HG02970 (cell line): ENCODE measurements around the gene OPRD1.
"Not testable (repeated sequence)": the region's sequence is repeated elsewhere in the genome, so short reads cannot be mapped to it uniquely, and the experiment has no call there.

Source experiments
- ATAC-seq: cut with Tn5 transposase; IDR thresholded peaks from one replicate; pipeline ENCODE4 v1.9.1; 2021; ENCODE audit warnings: mild to moderate bottlenecking, moderate library complexity, moderate number of reproducible peaks; ENCODE audit not compliant: unreplicated experiment, low FRiP score

The OPRD1 gene

GRCh38 chr1:28840928-28841544, 29.1 kb downstream of the OPRD1 start:
- ATAC-seq, result no peak

DNA sequence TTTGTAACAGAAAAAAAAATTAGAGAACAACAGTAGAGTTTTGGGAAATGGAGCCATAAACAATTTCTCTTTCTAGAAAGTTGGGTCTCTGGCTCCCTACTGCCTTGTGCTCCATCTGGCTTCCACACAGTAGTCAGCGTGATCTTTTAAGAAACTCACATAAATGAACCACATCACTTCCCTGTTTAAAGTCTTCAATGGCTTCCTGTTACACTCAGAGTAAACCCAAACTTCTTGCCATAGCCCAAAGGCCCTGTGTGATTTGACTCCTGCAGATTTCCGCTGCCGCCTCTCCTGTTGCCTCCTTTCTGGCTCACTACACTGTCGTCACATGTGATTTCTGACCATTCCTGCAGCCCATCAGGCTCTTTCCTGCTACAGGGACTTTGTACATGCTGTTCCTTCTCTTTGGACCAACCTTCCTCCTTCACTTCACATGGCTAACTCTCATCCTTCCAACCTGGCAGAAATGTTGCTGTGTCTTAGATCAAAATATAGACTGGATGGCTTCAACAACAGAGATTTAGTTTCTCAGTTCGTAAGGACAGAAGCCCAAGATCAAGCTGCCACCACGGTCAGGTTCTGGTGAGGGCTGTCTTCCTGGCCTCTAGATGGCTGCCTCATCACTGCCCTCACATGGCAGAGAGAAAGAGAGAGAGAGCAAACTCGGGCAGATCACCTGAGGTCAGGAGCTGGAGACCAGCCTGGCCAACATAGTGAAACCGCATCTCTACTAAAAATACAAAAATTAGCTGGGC, 34.0 kb downstream of the OPRD1 start:
- ATAC-seq, result no peak

DNA sequence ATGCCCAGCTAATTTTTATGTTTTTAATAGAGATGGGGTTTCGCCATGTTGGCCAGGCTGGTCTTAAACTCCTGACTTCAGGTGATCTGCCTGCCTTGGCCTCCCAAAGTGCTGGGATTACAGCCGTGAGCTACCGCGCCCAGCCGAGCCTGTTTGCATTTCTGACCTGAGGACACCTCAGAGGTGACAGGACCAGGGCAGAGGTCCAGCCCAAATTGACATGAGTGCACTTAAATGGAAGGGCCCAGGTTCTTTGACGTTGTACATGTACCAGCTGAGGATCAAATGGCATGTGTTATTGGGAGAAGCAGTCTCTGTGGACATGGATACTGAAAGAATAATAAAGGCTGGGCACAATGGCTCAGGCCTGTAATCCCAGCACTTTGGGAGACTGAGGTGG, 35.2 kb downstream of the OPRD1 start:
- not testable (repeated sequence) for ATAC-seq

- ATAC-seq, result no peak
Observed at GRCh38 chr1:28848416-28848815, 36.4 kb downstream of the OPRD1 start.

DNA sequence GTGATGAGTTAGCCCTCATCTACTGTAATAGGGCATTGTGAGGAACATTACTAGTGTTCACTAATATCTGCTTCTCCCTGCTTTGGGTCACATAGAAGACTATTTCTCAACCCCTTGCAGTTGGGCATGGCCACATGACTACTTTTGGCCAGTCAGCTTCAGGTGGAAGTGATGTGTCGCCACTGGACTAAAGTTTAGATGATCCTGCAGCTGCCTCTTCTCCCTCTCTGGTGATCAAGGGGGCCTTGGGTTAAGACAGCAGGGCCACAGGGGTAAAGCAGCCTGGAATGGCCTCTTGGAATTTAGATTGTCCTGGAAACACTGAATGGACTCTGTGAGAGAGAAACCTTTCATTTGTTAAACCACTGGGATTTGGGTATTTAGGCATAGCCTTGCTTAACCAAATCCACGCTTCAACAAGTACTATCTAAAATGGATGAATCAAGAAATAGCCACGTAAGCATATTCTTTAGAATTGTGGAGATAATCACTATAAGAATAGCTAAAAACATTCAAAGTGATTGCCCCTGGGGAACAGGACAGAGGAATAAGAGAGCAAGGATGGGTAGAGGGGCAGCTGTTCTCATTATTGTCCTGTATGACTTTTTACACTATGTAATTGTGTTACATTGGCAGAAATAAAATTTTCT, 41.2 kb downstream of the OPRD1 start:
- no peak for ATAC-seq

DNA sequence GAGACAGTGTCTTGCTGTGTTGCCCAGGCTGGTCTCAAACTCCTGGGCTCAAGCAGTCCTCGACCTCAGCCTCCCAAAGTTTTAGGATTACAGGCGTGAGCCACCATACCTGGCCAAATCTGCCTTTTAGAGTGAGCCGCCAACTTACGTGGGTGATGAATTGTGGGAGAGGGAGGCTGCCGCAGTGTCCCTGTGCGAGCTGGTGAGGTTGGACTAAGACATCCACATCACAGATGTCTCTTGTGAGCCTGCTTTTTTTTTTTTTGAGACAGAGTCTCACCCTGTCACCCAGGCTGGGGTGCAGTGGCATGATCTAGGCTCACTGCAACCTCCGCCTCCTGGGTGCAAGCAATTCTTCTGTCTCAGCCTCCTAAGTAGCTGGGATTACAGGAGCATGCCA, 42.4 kb downstream of the OPRD1 start:
- ATAC-seq, result not testable (repeated sequence)

- ATAC-seq, result no peak
Observed at GRCh38 chr1:28855046-28855445, 43.1 kb downstream of the OPRD1 start.

DNA sequence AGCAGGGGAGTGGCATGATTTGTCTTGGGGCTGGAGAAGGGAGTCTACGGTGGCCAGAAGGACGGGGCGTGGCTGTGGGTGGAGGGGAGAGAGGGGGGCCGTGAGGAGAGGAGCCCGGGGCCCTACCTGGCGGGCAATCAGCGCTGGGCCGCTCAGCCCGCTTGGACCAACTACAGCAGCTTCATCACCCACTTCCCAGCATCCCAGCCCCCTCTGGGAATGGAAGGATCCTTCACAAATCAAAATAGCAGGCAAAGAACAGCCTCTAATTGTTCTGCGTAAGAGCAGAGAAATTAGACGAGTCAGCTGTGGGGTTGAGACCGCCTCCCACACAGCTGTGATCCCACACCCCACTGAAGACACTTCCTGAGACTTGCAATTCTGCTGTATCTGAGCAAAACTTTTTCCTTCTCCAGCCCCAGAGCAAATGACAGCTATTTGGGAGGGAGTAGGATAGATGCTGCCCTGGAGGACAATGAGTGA, 43.5 kb downstream of the OPRD1 start:
- no peak for ATAC-seq

- ATAC-seq, result no peak
Observed at GRCh38 chr1:28855969-28856368, 44.0 kb downstream of the OPRD1 start.

GRCh38 chr1:28860332-28861073, 48.5 kb downstream of the OPRD1 start:
- no peak for ATAC-seq

DNA sequence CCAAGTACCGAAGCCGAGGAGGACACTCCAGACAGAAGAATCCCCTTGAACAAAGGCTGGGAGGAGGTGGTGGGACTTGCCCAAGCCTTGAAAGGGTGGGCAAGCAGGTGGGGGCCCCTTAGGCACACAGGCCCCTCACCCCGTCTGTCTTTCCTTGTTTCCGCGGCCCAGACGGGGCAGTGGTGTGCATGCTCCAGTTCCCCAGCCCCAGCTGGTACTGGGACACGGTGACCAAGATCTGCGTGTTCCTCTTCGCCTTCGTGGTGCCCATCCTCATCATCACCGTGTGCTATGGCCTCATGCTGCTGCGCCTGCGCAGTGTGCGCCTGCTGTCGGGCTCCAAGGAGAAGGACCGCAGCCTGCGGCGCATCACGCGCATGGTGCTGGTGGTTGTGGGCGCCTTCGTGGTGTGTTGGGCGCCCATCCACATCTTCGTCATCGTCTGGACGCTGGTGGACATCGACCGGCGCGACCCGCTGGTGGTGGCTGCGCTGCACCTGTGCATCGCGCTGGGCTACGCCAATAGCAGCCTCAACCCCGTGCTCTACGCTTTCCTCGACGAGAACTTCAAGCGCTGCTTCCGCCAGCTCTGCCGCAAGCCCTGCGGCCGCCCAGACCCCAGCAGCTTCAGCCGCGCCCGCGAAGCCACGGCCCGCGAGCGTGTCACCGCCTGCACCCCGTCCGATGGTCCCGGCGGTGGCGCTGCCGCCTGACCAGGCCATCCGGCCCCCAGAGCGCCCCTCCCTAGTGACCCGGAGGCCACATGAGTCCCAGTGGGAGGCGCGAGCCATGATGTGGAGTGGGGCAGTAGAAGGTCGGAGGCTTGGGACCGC, 50.8 kb downstream of the OPRD1 start:
- no peak for ATAC-seq

- ATAC-seq, result no peak
Observed at GRCh38 chr1:28864695-28865094, 52.7 kb downstream of the OPRD1 start.

DNA sequence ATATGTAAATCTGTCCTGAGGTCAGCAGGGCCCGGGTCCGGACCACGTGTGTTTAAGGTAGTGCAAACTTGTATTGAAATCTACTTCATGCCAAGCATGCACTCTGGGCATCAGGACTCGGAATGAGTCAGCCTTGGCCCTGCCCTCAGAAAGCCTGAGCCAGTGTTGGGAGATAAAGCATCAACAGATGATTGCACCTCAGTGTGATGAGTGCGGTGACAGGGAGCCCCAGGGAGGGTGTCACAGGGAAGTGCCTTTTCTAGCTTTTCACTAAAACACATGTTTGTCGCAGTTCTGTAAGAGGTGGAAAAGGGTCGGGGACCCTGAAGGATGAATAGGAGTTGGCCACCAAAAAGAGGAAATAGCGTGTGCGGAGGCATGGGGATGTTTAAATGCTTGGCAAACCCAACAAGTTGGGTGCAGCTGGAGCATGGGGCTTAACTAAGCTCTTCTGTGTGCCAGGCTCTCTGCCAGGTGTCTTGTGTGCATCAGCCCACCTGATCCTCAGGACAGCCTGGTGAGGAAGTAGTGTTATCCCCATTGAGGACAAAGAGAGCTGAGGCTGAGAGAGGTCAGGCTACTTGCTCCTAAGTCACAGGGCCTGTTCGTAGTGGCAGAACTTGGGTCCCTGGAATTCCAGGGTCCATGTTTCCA, 54.2 kb downstream of the OPRD1 start:
- ATAC-seq, result no peak

GRCh38 chr1:28867850-28868249, 55.9 kb downstream of the OPRD1 start:
- no peak for ATAC-seq

- no peak for ATAC-seq
Observed at GRCh38 chr1:28869952-28870351, 58.0 kb downstream of the OPRD1 start.

DNA sequence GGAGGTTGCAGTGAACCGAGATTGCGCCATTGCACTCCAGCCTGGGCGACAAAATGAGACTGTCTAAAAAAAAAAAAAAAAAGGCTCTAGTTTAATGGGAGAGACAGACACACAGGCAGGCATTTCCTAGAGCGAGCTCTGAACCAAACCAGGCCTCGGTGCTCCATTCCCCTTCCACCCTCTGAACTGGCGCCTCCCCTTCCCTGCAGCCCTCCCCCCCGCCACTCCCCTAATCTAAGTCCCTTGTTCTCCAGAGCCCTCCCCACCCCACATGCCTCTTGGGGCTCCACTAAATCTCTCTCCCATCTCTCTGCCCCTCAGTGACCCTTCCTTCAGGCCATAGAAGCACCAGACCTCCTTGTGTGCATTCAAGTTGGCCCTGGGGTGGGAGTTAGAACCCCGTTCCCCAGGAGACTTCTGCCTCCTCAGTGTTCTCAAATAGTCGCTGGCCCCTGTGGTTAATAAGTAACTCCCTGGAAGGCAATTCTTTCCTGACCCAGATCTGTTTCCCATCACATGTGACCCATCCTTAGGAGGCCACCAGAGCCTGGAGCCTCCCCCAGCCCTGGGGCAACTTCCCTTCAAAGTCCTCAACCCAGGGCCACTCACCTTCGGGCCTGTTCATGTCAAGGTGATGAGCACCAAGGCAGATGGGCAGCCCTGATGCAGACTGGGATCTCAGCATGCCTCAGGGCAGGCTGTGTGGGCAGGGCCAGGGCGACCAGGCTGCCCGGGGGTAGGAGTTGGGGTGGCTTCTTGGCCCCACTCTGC, 59.8 kb downstream of the OPRD1 start:
- no peak for ATAC-seq

DNA sequence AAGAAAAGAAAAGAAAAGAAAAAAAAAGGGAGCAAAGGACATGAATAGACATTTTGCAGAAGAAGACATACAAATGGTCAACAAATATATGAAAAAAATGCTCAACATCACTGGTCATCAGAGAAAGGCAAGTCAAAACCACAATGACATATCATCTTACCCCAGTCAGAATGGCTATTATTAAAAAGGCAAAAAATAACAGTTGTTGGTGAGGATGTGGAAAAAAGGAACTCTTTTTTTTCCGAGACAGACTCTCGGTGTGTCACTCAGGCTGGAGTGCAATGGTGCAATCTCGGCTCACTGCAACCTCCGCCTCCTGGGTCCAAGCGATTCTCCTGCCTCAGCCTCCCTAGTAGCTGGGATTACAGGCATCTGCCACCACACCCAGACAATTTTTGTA, 63.2 kb downstream of the OPRD1 start:
- not testable (repeated sequence) for ATAC-seq

DNA sequence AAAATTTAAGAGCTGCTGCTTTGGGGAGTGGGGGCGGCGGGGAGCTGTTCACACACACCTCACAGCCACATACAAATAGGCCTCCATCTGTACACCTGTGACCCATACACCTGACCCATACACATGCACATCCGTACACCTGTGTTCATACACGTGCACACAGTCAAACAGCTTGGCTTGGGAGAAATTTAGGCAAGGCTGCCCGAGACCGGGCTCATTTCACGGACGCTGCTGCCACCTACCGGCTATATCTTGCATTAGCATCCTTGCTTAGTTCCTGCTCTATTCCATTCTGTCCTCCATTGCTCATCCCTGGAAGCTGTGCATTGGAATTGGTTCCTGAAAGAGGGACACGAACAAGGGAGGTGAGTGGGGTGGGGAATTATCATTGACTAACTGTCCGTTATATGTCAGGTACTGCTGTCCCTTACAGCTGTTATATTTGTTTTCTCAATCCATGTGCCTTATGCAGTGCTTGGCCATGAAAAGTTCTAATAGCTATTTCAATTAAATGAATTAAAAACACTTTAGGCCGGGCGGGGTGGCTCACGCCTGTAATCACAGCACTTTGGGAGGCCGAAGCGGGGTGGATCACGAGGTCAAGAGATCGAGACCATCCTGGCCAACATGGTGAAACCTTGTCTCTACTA, 65.3 kb downstream of the OPRD1 start:
- no peak for ATAC-seq
